Lower lobe of right lung (tissue), 2 donors: ENCODE data around the gene SH3BGRL2. TPM values are rescaled to one million over a fixed set of nuclear protein-coding genes. Genes with fewer than 3 reads are reported as not detected.
"Not testable (repeated sequence)": the region's sequence is repeated elsewhere in the genome, so short reads cannot be mapped to it uniquely, and the experiment has no call there.

ENCODE experiments used
- ATAC-seq, 2 donors: fragments of 200-7000 bp; cut with Tn5 transposase; one replicate each; pipeline ENCODE4 v1.9.1; 2020 to 2022; ENCODE audit warnings: mild to moderate bottlenecking in 2 of 2, moderate library complexity in 2 of 2
- DNase-seq: peaks from one replicate; pipeline ENCODE4 v3.0.0-alpha.2; 2020
- H3K27ac ChIP-seq: fragments of 200-600 bp; one replicate; pipeline ENCODE4 v1.8.0; 2022
- H3K27me3 ChIP-seq: fragments of 200-600 bp; one replicate; pipeline ENCODE4 v1.8.0; 2022; ENCODE audit warnings: low read depth
- H3K36me3 ChIP-seq: fragments of 200-600 bp; one replicate; pipeline ENCODE4 v1.8.0; 2022; ENCODE audit warnings: mild to moderate bottlenecking
- H3K4me1 ChIP-seq: fragments of 200-600 bp; one replicate; pipeline ENCODE4 v1.8.0; 2022
- H3K4me3 ChIP-seq: fragments of 200-600 bp; one replicate; pipeline ENCODE4 v1.8.0; 2022; ENCODE audit warnings: mild to moderate bottlenecking
- H3K9me3 ChIP-seq: fragments of 200-600 bp; one replicate; pipeline ENCODE4 v1.8.0; 2022
- intact Hi-C: fragments of 100-400 bp; cut with DNase I; formaldehyde crosslinking; loops from one replicate; pipeline ENCODE4 v1.11.0; 2022
- total RNA-seq: library from RNA; stranded (reverse); fragmentation: NEBNext Ultra II Directional; extraction: Animal tissue kit (Norgen Biotek cat#: 25700); gene quantifications from one replicate; pipeline ENCODE4 v1.2.1, GENCODE V29; 2021
- TF ChIP-seq, protein P1 (sequence below): fragments of 200-600 bp; IDR thresholded peaks from one replicate; pipeline ENCODE4 v1.8.0; 2022; ENCODE audit warnings: antibody characterized with exemption, mild to moderate bottlenecking
- donor health status: DM: no; HTN: yes; CAD: no; lungs with severe emphysema.

SH3BGRL2 gene
- total RNA-seq, 1 donor from 2014 or later = 28.9 TPM

GRCh38 chr6:79614326-79615305 is 16.5 kb upstream of the SH3BGRL2 start:
- H3K27me3 ChIP-seq = no peaks in the 10 kb centered on the region
- TF ChIP-seq, protein P1, sequence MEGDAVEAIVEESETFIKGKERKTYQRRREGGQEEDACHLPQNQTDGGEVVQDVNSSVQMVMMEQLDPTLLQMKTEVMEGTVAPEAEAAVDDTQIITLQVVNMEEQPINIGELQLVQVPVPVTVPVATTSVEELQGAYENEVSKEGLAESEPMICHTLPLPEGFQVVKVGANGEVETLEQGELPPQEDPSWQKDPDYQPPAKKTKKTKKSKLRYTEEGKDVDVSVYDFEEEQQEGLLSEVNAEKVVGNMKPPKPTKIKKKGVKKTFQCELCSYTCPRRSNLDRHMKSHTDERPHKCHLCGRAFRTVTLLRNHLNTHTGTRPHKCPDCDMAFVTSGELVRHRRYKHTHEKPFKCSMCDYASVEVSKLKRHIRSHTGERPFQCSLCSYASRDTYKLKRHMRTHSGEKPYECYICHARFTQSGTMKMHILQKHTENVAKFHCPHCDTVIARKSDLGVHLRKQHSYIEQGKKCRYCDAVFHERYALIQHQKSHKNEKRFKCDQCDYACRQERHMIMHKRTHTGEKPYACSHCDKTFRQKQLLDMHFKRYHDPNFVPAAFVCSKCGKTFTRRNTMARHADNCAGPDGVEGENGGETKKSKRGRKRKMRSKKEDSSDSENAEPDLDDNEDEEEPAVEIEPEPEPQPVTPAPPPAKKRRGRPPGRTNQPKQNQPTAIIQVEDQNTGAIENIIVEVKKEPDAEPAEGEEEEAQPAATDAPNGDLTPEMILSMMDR = no peak
- intact Hi-C loops = no loop called here
- no peak overlapping the region for H3K4me3 ChIP-seq
- H3K9me3 ChIP-seq = no peaks in the 10 kb centered on the region
- no peaks in the 10 kb centered on the region for H3K36me3 ChIP-seq
- no peaks in the 10 kb centered on the region for H3K4me1 ChIP-seq
- peak; percentile 11 to 25 for ATAC-seq
- H3K27ac ChIP-seq = no peak overlapping the region
- no peak for DNase-seq

DNA sequence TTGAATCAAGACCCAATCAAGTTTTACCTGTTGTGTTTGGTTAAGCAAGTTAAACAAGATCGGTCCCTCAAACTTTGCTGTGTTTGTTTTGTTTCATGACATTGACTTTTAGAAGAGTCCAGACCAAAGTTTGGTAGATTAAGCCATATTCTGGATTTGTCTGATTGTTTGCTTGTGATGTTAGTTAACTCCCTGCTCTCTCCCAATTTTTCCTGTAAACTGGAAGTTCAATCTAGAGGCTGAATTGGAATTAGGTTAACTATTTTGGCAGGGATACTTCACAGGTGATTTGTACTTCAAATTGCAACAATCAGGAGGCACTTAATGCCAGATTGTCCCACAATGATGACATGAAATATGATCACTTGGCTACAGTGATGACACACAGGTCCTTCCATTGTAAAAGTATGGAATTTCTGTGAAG is 13.6 kb upstream of the SH3BGRL2 start:
- Histone ChIP-seq H3K27ac (no peak overlapping the region), H3K4me3 (no peak overlapping the region), H3K36me3 (no peaks in the 10 kb centered on the region), H3K27me3 (no peaks in the 10 kb centered on the region), H3K9me3 (no peaks in the 10 kb centered on the region), H3K4me1 (no peaks in the 10 kb centered on the region)
- ATAC-seq = no peak
- intact Hi-C loops = no loop called here
- TF ChIP-seq, protein P1 = no peak
- DNase-seq = no peak

DNA sequence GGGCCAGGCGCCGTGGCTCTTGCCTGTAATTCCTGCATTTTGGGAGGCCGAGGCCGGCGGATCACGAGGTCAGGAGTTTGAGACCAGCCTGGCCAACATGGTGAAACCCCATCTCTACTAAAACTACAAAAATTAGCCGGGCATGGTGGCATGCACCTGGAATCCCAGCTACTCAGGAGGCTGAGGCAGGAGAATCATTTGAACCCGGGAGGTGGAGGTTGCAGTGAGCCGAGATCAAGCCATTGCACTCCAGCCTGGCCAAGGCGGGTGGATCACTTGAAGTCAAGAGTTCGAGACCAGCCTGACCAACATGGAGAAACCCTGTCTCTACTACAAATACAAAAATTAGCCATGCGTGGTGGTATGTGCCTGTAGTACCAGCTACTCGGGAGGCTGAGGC is 12.7 kb upstream of the SH3BGRL2 start:
- H3K4me1 ChIP-seq, ATAC-seq, intact Hi-C loops, H3K27ac ChIP-seq, H3K27me3 ChIP-seq, DNase-seq, H3K4me3 ChIP-seq, H3K9me3 ChIP-seq, H3K36me3 ChIP-seq: not testable (repeated sequence)

- H3K27me3 ChIP-seq = no peaks in the 10 kb centered on the region
- no peak for ATAC-seq
- no peaks in the 10 kb centered on the region for H3K36me3 ChIP-seq
- no peak overlapping the region for H3K4me3 ChIP-seq
- TF ChIP-seq, protein P1 = no peak
- H3K4me1 ChIP-seq = no peaks in the 10 kb centered on the region
- no peak overlapping the region for H3K27ac ChIP-seq
- intact Hi-C loops = no loop called here
- no peak for DNase-seq
- H3K9me3 ChIP-seq = no peaks in the 10 kb centered on the region
Observed at GRCh38 chr6:79621579-79621978, 9.6 kb upstream of the SH3BGRL2 start.

DNA sequence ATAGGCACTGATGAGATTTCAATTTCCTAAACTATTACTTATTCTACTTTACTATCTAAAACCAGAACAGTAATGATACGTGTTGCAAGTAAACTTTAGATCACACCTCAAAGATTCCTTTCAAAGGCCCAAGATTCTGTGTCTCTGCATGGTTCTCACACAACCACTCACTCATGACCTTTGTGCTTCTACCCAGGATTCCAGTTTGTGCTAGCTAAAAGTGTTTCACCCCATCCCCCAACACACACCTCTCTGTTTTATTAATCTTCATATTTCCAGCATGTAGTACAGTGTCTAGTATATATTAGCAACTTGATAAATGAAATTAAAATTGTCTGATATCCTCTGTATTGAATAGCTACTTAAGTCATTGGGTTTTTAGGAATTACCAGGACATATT is 8.8 kb upstream of the SH3BGRL2 start:
- DNase-seq = no peak
- no peaks in the 10 kb centered on the region for H3K27me3 ChIP-seq
- no peaks in the 10 kb centered on the region for H3K36me3 ChIP-seq
- no peak overlapping the region for H3K4me3 ChIP-seq
- ATAC-seq = no peak
- H3K9me3 ChIP-seq = no peaks in the 10 kb centered on the region
- H3K4me1 ChIP-seq = no peaks in the 10 kb centered on the region
- intact Hi-C loops = no loop called here
- no peak overlapping the region for H3K27ac ChIP-seq
- TF ChIP-seq, protein P1 = no peak

DNA sequence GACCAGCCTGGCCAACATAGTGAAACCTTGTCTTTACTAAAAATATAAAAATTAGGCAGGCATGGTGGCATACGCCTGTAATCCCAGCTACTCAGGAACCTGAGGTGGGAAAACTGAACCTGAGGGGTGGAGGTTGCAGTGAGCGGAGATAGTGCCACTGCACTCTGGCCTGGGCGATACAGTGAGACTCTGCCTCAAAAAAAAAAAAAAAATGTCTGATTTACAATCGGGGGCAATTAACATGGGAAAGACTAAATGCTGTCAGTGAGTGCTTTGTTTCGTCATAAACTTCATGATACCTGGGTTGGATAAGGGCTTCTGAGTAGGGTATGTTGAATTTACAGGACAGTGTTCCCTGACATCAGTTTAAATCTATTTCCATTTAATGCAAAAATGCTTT is 8.0 kb upstream of the SH3BGRL2 start:
- no peaks in the 10 kb centered on the region for H3K36me3 ChIP-seq
- no peak overlapping the region for H3K4me3 ChIP-seq
- TF ChIP-seq, protein P1 = no peak
- H3K27ac ChIP-seq = no peak overlapping the region
- no peak for ATAC-seq
- H3K9me3 ChIP-seq = no peaks in the 10 kb centered on the region
- H3K27me3 ChIP-seq = no peaks in the 10 kb centered on the region
- DNase-seq = no peak
- intact Hi-C loops = no loop called here
- no peaks in the 10 kb centered on the region for H3K4me1 ChIP-seq
